Choroid plexus epithelial cell (primary cell): ENCODE results near the gene VIL1.

Source experiments
- DNase-seq: peaks from one replicate; pipeline ENCODE4 v3.0.0-alpha.2; 2010; ENCODE audit warnings: low read depth
- H3K4me3 ChIP-seq: 2 replicates; pipeline ENCODE4 v1.5.1; 2011; ENCODE audit warnings: low read depth, mild to moderate bottlenecking, control low read depth, low read length, moderate library complexity
- TF ChIP-seq, protein P1 (sequence below): conservative IDR thresholded peaks from 2 replicates; pipeline ENCODE4 v1.5.1; 2011; ENCODE audit warnings: low read depth, mild to moderate bottlenecking, control low read depth, inconsistent platforms, low read length, moderate library complexity

VIL1 gene

DNA sequence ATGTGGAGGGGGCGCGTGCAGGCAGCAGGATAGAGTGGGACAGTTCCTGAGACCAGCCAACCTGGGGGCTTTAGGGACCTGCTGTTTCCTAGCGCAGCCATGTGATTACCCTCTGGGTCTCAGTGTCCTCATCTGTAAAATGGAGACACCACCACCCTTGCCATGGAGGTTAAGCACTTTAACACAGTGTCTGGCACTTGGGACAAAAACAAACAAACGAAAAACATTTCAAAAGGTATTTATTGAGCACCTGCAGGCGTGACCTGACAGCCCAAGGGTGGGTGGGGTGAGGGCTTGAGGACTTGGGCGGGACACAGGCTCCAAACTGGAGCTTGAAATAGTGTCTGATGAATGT, 23.9 kb upstream of the VIL1 start:
- TF ChIP-seq, protein P1, sequence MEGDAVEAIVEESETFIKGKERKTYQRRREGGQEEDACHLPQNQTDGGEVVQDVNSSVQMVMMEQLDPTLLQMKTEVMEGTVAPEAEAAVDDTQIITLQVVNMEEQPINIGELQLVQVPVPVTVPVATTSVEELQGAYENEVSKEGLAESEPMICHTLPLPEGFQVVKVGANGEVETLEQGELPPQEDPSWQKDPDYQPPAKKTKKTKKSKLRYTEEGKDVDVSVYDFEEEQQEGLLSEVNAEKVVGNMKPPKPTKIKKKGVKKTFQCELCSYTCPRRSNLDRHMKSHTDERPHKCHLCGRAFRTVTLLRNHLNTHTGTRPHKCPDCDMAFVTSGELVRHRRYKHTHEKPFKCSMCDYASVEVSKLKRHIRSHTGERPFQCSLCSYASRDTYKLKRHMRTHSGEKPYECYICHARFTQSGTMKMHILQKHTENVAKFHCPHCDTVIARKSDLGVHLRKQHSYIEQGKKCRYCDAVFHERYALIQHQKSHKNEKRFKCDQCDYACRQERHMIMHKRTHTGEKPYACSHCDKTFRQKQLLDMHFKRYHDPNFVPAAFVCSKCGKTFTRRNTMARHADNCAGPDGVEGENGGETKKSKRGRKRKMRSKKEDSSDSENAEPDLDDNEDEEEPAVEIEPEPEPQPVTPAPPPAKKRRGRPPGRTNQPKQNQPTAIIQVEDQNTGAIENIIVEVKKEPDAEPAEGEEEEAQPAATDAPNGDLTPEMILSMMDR, result no peak
- no peak for DNase-seq
- H3K4me3 ChIP-seq, result no peak overlapping the region

DNA sequence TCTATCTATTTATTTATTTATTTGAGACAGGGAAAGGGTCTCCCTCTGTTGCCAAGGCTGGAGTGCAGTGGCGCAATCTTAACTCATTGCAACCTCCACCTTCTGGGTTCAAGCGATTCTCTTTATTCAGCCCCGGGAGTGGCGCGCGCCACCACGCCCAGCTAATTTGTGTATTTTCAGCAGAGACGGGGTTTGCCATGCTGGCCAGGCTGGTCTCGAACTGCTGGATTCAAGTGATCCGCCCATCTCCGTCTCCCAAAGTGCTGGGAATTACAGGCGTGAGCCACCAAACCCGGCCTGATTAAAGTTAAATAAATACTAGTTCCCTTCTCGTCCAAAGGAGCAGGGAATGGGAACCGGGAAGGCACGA, 23.5 kb upstream of the VIL1 start:
- peak overlapping the region; percentile 82 for H3K4me3 ChIP-seq
- TF ChIP-seq, protein P1, result no peak
- no peak for DNase-seq

DNA sequence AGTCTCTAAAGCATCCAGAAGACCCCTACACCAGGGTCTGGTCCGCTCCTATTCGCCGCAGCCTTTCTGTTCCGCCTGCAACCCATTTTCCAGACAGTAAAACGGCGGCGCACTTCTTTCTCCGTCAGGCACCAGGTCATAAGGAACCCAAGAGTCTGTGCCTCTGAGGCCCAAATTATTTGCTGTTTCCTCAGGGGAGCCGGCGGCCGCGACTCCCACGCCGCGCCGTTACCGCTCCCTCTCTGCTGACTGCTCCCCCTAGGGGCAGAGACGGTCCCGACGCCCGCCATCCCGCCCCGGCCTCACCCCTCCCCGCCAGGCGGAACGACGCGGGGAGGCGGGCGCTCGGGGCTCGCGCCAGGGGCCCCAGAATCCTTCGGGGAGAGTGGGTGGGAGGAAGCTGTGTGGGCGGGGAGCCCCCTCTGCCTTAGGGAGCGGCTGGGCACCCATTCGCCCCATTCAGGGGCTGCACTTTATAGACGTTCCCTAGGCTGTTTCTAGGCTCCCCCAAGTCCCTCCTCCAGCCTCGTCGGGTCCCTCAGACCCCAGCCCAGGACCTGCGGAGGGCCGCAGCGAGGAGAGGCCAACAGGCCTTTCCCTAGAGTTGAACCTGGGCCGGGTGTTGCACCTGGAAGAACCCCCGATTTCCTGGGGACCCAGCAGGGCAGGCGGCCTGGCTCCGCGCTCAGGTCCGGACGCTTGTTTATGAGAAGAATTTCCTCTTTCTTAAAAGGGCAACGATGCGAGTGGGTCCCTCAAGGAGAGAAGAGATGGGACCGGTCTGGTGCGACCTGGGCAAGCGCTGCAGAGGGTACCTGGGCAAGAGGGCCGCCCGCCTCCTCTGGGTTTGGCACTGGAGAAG, 22.9 kb upstream of the VIL1 start:
- TF ChIP-seq, protein P1, result peak; percentile 72
- DNase-seq, result peak; percentile 99

DNA sequence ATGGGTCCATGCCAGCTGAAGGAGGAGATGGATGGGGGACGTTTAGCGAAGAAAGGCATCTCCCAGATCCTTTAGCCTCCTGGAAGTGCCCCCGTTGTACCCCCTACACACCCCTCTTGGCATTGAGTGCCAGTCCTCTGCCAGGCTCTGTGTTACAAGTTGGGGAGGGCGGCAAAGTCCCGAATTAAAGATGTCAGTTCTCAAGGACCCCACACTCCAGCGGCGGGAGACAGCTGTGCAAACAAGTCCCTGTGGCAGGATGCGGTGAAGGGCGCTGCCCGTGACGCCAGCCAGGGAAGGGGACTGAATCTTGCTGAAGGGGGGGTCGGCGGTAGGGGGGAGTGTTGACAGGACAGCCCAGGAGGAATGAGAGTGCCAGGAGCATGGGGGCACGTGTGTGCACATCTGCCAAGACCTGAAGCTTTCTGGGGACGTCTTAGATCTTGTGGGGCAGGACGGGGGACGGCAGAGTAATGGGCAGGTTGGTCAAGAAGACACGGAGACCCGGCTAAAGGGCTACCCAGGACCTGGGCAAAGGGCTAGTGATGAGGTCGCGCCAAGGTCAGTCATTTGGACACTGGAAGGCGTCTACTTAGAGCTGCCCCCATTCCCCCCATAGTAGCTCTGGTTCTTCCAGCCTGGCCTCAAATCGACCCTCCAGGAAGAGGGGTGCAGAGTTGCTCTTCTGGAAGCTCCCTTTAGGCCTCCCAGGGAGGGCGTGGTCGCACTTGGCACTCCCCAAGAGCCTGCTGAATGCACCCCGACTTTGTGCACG, 22.0 kb upstream of the VIL1 start:
- DNase-seq, result peak; percentile 51
- TF ChIP-seq, protein P1, result no peak
- peak overlapping the region; percentile 82 for H3K4me3 ChIP-seq

More for the DNA sequence above, 22.9 kb upstream of the VIL1 start:
- peak overlapping the region; percentile 82 for H3K4me3 ChIP-seq

DNA sequence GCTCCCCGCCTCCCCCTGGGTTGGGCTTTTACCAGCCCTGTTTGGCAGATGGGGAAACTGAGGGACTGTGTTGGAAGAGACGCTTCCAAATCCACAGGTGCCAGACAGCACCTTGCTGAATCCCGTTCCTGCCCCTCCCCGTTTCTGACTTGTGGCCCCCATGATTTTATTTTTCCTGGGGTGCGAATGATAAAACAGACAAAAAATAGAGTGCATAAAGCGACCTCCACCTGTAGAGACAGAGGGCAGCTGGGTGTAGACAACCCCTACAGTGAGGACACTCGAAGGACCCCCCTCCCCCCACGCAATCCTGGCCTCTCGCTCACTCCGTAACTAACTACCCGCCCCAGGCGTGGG, 21.5 kb upstream of the VIL1 start:
- H3K4me3 ChIP-seq, result peak overlapping the region; percentile 82
- DNase-seq, result no peak
- TF ChIP-seq, protein P1, result no peak

DNA sequence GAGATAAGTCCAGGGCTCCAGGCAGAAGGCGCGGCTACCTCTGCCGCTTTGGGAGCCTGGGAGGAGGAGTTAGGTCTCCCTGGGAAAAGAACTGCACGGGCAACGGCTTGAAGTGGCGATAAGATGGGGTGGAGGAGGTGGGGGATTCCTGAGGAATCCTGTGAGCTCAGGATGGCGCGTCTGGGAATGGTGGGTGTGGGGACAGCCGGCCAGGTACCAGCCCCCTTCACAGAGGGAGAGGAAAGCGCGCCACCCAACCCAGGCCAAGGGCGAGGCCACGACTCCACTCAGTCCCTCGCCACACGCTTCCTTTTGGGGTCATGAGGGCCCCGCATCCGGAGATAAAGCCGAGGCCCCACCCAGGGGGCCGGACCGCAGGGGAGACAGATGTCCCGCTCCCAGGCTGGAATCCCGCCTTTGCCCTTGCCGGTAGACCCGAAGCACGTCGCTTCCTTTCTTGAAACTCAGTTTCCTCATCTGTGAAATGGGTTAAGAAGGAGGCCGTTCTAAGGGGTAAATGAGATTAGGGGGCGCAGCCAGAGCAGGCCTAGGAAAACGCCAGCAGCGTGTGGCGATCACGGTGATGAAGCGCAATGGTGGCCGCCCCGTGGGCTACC, 21.0 kb upstream of the VIL1 start:
- DNase-seq, result peak; percentile 75
- TF ChIP-seq, protein P1, result no peak
- peak overlapping the region; percentile 82 for H3K4me3 ChIP-seq
